ENCODE results near the gene OR8D1. TPM values are rescaled to one million over a fixed set of nuclear protein-coding genes. Genes with fewer than 3 reads are reported as not detected.
"Not testable (repeated sequence)": the region's sequence is repeated elsewhere in the genome, so short reads cannot be mapped to it uniquely, and the experiment has no call there.

Gene OR8D1
- total and polyA plus RNA-seq, 9 donors, result not detected

GRCh38 chr11:124277804-124278203, 35.9 kb downstream of the OR8D1 start:
- DNase-seq, result no peak
- intact Hi-C loops (cut with DNase I), result no loop called here
- TF ChIP-seq POLR2A (IDR thresholded peaks at IDR 0.05) (no peak), EP300 (IDR thresholded peaks at IDR 0.05) (no peak)
- TF ChIP-seq, protein P1, sequence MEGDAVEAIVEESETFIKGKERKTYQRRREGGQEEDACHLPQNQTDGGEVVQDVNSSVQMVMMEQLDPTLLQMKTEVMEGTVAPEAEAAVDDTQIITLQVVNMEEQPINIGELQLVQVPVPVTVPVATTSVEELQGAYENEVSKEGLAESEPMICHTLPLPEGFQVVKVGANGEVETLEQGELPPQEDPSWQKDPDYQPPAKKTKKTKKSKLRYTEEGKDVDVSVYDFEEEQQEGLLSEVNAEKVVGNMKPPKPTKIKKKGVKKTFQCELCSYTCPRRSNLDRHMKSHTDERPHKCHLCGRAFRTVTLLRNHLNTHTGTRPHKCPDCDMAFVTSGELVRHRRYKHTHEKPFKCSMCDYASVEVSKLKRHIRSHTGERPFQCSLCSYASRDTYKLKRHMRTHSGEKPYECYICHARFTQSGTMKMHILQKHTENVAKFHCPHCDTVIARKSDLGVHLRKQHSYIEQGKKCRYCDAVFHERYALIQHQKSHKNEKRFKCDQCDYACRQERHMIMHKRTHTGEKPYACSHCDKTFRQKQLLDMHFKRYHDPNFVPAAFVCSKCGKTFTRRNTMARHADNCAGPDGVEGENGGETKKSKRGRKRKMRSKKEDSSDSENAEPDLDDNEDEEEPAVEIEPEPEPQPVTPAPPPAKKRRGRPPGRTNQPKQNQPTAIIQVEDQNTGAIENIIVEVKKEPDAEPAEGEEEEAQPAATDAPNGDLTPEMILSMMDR (IDR thresholded peaks at IDR 0.05), result no peak
- no peaks in the 10 kb centered on the region for H3K9me3 ChIP-seq
- no peak overlapping the region for H3K4me3 ChIP-seq
- no peaks in the 10 kb centered on the region for H3K4me1 ChIP-seq (ENCODE audit: insufficient read depth)
- WGBS, 3 donors, result 57 to 72% (median 64%) methylated on average over 3 of the region's 3 CpGs
- H3K27ac ChIP-seq, result no peak overlapping the region
- no peaks in the 10 kb centered on the region for H3K36me3 ChIP-seq
- no peaks in the 10 kb centered on the region for H3K27me3 ChIP-seq

- no peaks in the 10 kb centered on the region for H3K4me1 ChIP-seq (ENCODE audit: insufficient read depth)
- no peak overlapping the region for H3K4me3 ChIP-seq
- TF ChIP-seq POLR2A (IDR thresholded peaks at IDR 0.05), result no peak
- TF ChIP-seq, protein P1 (IDR thresholded peaks at IDR 0.05), result no peak
- TF ChIP-seq EP300 (IDR thresholded peaks at IDR 0.05), result no peak
- H3K9me3 ChIP-seq, result no peaks in the 10 kb centered on the region
- no peaks in the 10 kb centered on the region for H3K27me3 ChIP-seq
- no peak for DNase-seq
- WGBS, 3 donors, result 84 to 94% (median 94%) methylated on average over 3 of the region's 3 CpGs
- intact Hi-C loops (cut with DNase I), result no loop called here
- H3K27ac ChIP-seq, result no peak overlapping the region
- H3K36me3 ChIP-seq, result no peaks in the 10 kb centered on the region
Observed at GRCh38 chr11:124277207-124277606, 36.5 kb downstream of the OR8D1 start.

DNA sequence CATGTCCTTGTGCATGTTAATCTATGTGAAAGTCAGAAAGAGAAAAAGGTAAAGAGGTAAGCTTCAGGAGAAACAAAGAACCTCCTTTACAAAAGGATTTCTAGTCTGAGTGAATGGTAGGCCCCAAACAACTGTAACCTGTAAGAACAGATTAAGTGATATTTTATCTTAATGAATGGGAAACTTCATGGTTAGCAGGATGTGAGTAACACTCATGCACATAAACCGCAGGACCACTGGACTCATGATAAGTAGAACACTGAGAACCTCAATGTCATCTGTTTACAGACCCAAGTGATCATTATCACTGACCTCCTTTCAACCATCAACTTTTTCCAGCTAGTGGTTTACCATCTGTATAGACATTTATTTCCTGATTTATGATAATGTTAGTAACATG, 37.7 kb downstream of the OR8D1 start:
- intact Hi-C loops (cut with DNase I), result no loop called here
- DNase-seq, result no peak
- H3K27ac ChIP-seq, result no peak overlapping the region
- H3K4me3 ChIP-seq, result no peak overlapping the region
- TF ChIP-seq POLR2A (IDR thresholded peaks at IDR 0.05) (no peak), EP300 (IDR thresholded peaks at IDR 0.05) (no peak)
- TF ChIP-seq, protein P1 (IDR thresholded peaks at IDR 0.05), result no peak
- no peaks in the 10 kb centered on the region for H3K4me1 ChIP-seq (ENCODE audit: insufficient read depth)
- 66 to 86% (median 72%) methylated on average over 1 of the region's 1 CpG for WGBS, 3 donors
- H3K27me3 ChIP-seq, result no peaks in the 10 kb centered on the region
- H3K9me3 ChIP-seq, result no peaks in the 10 kb centered on the region
- H3K36me3 ChIP-seq, result no peaks in the 10 kb centered on the region

DNA sequence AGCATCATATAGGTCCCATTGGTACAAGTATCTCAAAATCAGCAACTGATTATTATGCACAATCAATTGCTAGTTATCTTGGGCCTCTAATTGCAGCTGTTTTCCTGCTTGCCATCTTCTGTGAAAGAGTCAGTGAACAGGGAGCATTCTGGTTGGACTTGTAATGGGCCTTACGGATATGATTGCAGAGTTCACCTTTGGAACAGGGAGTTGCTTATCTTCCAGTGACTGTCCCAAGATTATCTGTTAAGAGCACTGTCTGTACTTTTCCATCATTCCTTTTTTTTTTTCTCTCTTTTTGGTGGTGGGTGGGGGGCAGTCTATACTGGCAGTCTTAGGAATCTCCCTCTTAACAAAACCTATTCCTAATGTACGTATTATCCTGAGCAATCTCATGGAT, 39.7 kb downstream of the OR8D1 start:
- H3K36me3 ChIP-seq, result no peaks in the 10 kb centered on the region
- WGBS, 3 donors, result 83 to 88% (median 88%) methylated on average over 2 of the region's 2 CpGs
- no peak overlapping the region for H3K27ac ChIP-seq
- no peaks in the 10 kb centered on the region for H3K9me3 ChIP-seq
- H3K4me1 ChIP-seq (ENCODE audit: insufficient read depth), result no peaks in the 10 kb centered on the region
- DNase-seq, result no peak
- H3K4me3 ChIP-seq, result no peak overlapping the region
- TF ChIP-seq POLR2A (IDR thresholded peaks at IDR 0.05), result no peak
- TF ChIP-seq, protein P1 (IDR thresholded peaks at IDR 0.05), result no peak
- TF ChIP-seq EP300 (IDR thresholded peaks at IDR 0.05), result no peak
- H3K27me3 ChIP-seq, result no peaks in the 10 kb centered on the region
- intact Hi-C loops (cut with DNase I), result no loop called here

DNA sequence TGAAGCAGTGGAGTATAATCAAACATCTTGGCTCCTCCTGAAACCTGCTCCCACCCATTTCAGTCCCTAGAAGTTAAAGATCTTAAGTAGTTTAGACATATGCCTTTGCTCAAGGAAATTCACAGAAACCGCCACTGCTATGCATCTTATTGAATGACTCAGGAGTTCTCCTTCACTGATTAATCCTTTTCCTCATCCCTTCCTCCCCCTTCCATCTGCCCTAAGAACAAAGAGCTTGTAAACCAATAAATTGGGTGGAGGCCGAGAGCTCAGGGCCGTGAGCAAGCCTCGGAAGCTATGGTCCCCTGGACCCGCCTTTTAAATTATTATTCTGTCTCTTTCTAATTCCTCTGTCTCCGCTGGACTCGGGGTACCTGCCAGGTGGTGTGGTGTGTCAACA, 42.9 kb downstream of the OR8D1 start:
- H3K4me3 ChIP-seq; H3K9me3 ChIP-seq; H3K36me3 ChIP-seq; H3K27ac ChIP-seq; DNase-seq; H3K4me1 ChIP-seq (ENCODE audit: insufficient read depth); H3K27me3 ChIP-seq; intact Hi-C loops (cut with DNase I): not testable (repeated sequence)
- WGBS, 3 donors, result 43 to 50% (median 46%) methylated on average over 7 of the region's 7 CpGs

- H3K27me3 ChIP-seq; H3K36me3 ChIP-seq; H3K4me3 ChIP-seq; H3K4me1 ChIP-seq (ENCODE audit: insufficient read depth); H3K27ac ChIP-seq; DNase-seq; H3K9me3 ChIP-seq; intact Hi-C loops (cut with DNase I): not testable (repeated sequence)
- 72 to 79% (median 73%) methylated on average over 4 of the region's 4 CpGs for WGBS, 3 donors
Observed at GRCh38 chr11:124265041-124265440, 48.7 kb downstream of the OR8D1 start.
